Measurements from ENCODE around the gene NRIP3.

DNA sequence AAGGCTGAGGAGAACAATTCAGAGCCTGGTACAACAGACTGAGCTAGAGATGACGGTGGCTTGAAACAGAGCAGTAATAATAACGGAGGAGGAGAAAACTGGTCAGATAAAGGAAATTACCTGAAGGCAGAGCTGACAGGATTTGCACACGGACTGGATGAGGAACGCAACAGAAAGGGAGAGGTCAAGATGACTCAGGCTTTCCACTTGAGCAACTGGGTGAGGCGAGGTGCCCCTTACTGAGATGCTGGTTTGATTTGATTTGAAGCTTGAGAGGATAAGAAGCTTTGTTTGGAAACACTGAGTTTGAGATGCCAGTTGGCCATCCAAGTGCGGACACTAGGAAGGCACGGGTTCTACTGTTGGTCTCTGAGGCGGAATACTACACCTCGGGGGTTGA is 35.4 kb upstream of the NRIP3 start:
- TF ChIP-seq, protein P1, sequence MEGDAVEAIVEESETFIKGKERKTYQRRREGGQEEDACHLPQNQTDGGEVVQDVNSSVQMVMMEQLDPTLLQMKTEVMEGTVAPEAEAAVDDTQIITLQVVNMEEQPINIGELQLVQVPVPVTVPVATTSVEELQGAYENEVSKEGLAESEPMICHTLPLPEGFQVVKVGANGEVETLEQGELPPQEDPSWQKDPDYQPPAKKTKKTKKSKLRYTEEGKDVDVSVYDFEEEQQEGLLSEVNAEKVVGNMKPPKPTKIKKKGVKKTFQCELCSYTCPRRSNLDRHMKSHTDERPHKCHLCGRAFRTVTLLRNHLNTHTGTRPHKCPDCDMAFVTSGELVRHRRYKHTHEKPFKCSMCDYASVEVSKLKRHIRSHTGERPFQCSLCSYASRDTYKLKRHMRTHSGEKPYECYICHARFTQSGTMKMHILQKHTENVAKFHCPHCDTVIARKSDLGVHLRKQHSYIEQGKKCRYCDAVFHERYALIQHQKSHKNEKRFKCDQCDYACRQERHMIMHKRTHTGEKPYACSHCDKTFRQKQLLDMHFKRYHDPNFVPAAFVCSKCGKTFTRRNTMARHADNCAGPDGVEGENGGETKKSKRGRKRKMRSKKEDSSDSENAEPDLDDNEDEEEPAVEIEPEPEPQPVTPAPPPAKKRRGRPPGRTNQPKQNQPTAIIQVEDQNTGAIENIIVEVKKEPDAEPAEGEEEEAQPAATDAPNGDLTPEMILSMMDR (IDR thresholded peaks at IDR 0.05) = no peak
- no peak for TF ChIP-seq POLR2A (IDR thresholded peaks at IDR 0.05)

All from uterus (tissue), 2 donors.